SU-DHL-6 (cell line): ENCODE results near the gene MSANTD3.
A peak's percentile ranks its signal among the peaks of the same experiment; 100 is the strongest.

Source experiments
- H2AFZ ChIP-seq: fragments of 200-600 bp; sonication (generic); 2 replicates; pipeline ENCODE4 v1.6.1; 2014; ENCODE audit warnings: low read depth, mild to moderate bottlenecking, moderate library complexity, mixed read lengths, antibody characterized with exemption, low read length; ENCODE audit not compliant: severe bottlenecking
- H3F3A ChIP-seq: fragments of 200-600 bp; shearing (Covaris generic); 2 replicates; pipeline ENCODE4 v1.6.0; 2016; ENCODE audit warnings: antibody characterized with exemption, mild to moderate bottlenecking; ENCODE audit not compliant: insufficient read depth
- H3K27ac ChIP-seq: fragments of 200-600 bp; sonication (generic); 2 replicates; pipeline ENCODE4 v1.5.1; 2016; ENCODE audit warnings: low read depth, mild to moderate bottlenecking, low read length, moderate library complexity, mixed read lengths
- H3K27me3 ChIP-seq: fragments of 200-600 bp; sonication (generic), shearing (Covaris generic); 2 replicates; pipeline ENCODE4 v1.6.0; 2014; ENCODE audit warnings: mild to moderate bottlenecking, low read length
- H3K36me3 ChIP-seq: fragments of 200-600 bp; sonication (generic); 2 replicates; pipeline ENCODE4 v1.6.1; 2014; ENCODE audit warnings: mild to moderate bottlenecking, low read length, mixed read lengths
- H3K4me2 ChIP-seq: fragments of 300-600, 200-600 bp; shearing (Covaris generic), sonication (generic); 2 replicates; pipeline ENCODE4 v1.6.0; 2014; ENCODE audit warnings: low read length, low read depth, mild to moderate bottlenecking; ENCODE audit not compliant: poor library complexity, severe bottlenecking
- H3K4me3 ChIP-seq: fragments of 200-600 bp; sonication (generic); 2 replicates; pipeline ENCODE4 v1.5.1; 2014; ENCODE audit warnings: antibody characterized with exemption, low read length, mild to moderate bottlenecking, mixed read lengths; ENCODE audit not compliant: insufficient read depth, poor library complexity, severe bottlenecking
- H3K79me2 ChIP-seq: fragments of 200-600 bp; sonication (generic); 2 replicates; pipeline ENCODE4 v1.6.1; 2014; ENCODE audit warnings: mild to moderate bottlenecking, low read length, moderate library complexity; ENCODE audit not compliant: insufficient read depth
- H3K9ac ChIP-seq: fragments of 200-600 bp; sonication (generic); 2 replicates; pipeline ENCODE4 v1.7.0; 2014; ENCODE audit warnings: mild to moderate bottlenecking, low read length
- H3K9me2 ChIP-seq: fragments of 200-600 bp; sonication (generic); replicated peaks from 2 replicates; pipeline ENCODE4 v1.6.1; 2014; ENCODE audit warnings: low read length; ENCODE audit not compliant: insufficient read depth
- H3K9me3 ChIP-seq: fragments of 200-600 bp; sonication (generic); 2 replicates; pipeline ENCODE4 v1.6.1; 2014; ENCODE audit warnings: low read length, mixed read lengths; ENCODE audit not compliant: insufficient read depth
- H4K20me1 ChIP-seq: fragments of 200-600 bp; sonication (generic); 2 replicates; pipeline ENCODE4 v1.6.1; 2014; ENCODE audit warnings: low read depth, mild to moderate bottlenecking, antibody characterized with exemption, low read length, moderate library complexity, mixed read lengths
- CTCF ChIP-seq: fragments of 200-600 bp; sonication (generic); IDR thresholded peaks from one replicate; pipeline ENCODE4 v1.5.1; 2017; ENCODE audit warnings: antibody characterized with exemption, mild to moderate bottlenecking, low read length, moderate library complexity; ENCODE audit not compliant: insufficient read depth, poor library complexity, severe bottlenecking
- EZH2phosphoT487 ChIP-seq: fragments of 200-600 bp; sonication (generic), shearing (Covaris generic); conservative IDR thresholded peaks from 2 replicates; pipeline ENCODE4 v1.6.1; 2018; ENCODE audit warnings: mild to moderate bottlenecking, antibody characterized with exemption, low read length, moderate library complexity, mixed read lengths

Gene MSANTD3

DNA sequence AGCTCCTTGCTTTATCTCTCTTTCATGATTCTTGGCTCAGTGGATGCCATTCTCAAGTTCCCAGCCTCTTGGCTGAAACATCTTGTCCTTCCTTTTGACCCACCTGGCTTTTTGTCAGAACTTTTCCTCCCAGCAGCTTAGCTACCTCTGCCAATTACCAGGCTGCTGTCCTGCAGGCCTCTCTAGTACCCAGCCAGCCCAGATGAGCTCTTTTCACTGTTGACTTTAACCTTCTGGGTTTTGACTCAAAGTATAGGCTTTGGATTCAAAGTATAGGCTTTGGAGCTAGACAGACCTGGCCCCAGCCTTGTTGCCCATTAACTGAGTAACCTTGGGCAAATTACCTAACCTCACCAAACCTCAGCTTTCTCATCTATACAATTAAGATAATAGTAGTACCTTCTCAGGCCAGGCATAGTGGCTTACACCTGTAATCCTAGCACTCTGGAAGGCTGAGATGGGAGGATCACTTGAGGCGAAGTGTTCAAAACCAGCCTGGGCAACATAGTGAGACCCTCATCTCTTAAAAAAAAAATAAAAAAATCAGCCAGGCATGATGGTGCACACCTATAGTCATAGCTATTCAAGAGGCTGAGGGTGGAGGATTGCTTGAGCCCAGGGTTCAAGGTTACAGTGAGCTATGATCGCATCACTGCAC is 39.4 kb downstream of the MSANTD3 start:
- TF ChIP-seq EZH2phosphoT487 = no peak
- Histone ChIP-seq H3K79me2 (no peaks in the 10 kb centered on the region), H3K9ac (no peak overlapping the region), H3K36me3 (no peaks in the 10 kb centered on the region), H3F3A (no peaks in the 10 kb centered on the region), H3K9me2 (no peaks in the 10 kb centered on the region), H4K20me1 (no peaks in the 10 kb centered on the region), H3K27ac (no peak overlapping the region), H3K4me2 (no peak overlapping the region), H3K9me3 (no peaks in the 10 kb centered on the region), H3K4me3 (no peak overlapping the region), H2AFZ (no peak overlapping the region), H3K27me3 (no peaks in the 10 kb centered on the region)

DNA sequence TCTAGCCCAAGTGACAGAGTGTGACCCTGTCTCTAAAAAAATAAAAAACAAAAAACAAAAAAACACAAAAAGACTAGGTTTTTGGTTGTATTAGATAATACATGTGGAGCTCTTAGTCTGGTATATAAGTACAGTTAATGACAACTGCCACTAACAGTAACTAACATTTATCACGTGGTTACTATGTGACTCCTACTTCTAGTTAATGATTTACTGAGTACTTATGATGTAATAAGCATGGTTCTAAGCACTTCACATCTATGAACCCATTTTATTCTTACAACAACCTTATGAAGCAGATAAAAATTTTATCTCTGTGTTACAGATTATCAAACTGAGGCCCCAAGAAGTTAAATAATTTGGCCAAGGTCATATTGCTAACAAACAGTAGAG is 39.9 kb downstream of the MSANTD3 start:
- H3K4me2 ChIP-seq = no peak overlapping the region
- H3K27ac ChIP-seq = no peak overlapping the region
- H2AFZ ChIP-seq = no peak overlapping the region
- H3K36me3 ChIP-seq = no peaks in the 10 kb centered on the region
- no peaks in the 10 kb centered on the region for H3K27me3 ChIP-seq
- H3K4me3 ChIP-seq = no peak overlapping the region
- H3K9ac ChIP-seq = no peak overlapping the region
- H3F3A ChIP-seq = no peaks in the 10 kb centered on the region
- H4K20me1 ChIP-seq = no peaks in the 10 kb centered on the region
- H3K79me2 ChIP-seq = no peaks in the 10 kb centered on the region
- TF ChIP-seq CTCF (no peak), EZH2phosphoT487 (no peak)
- H3K9me3 ChIP-seq = no peaks in the 10 kb centered on the region
- H3K9me2 ChIP-seq = no peaks in the 10 kb centered on the region

DNA sequence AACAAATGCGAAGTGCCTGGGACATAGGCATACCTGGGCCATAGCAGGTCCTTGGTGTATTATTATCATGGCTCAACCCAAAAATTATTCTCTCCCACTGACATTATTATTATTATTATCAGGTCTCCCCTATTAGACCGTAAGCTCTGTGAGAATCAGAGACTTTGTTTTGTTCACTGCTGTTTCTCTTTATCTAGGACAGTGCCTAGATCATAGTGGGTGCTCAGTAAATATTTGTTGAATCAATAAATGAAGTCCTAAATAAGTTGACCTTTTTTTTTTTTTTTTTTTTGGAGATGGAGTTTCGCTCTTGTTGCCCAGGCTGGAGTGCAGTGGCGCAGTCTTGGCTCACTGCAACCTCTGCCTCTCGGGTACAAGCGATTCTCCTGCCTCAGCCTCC is 41.1 kb downstream of the MSANTD3 start:
- Histone ChIP-seq H3K9me2 (no peaks in the 10 kb centered on the region), H3K9ac (no peak overlapping the region), H3K27me3 (no peaks in the 10 kb centered on the region), H3K79me2 (no peaks in the 10 kb centered on the region), H3K9me3 (no peaks in the 10 kb centered on the region), H4K20me1 (no peaks in the 10 kb centered on the region), H3F3A (peaks cover 7% of the 10 kb centered on the region; the same call in 1 of the 2 replicates), H3K36me3 (no peaks in the 10 kb centered on the region), H3K4me3 (no peak overlapping the region), H2AFZ (no peak overlapping the region), H3K27ac (no peak overlapping the region), H3K4me2 (no peak overlapping the region)
- TF ChIP-seq CTCF (no peak), EZH2phosphoT487 (no peak)

- no peaks in the 10 kb centered on the region for H3K9me2 ChIP-seq
- peak overlapping the region; percentile 97 for H2AFZ ChIP-seq
- H3K79me2 ChIP-seq = no peaks in the 10 kb centered on the region
- H3K4me2 ChIP-seq = peak overlapping the region; percentile 66
- no peaks in the 10 kb centered on the region for H3K27me3 ChIP-seq
- H3K27ac ChIP-seq = no peak overlapping the region
- H3K36me3 ChIP-seq = no peaks in the 10 kb centered on the region
- H3K9me3 ChIP-seq = no peaks in the 10 kb centered on the region
- TF ChIP-seq EZH2phosphoT487 = no peak
- TF ChIP-seq CTCF = no peak
- H3K9ac ChIP-seq = peak overlapping the region; percentile 65
- H3K4me3 ChIP-seq = no peak overlapping the region
- H4K20me1 ChIP-seq = no peaks in the 10 kb centered on the region
- peaks cover 7% of the 10 kb centered on the region; the same call in 1 of the 2 replicates for H3F3A ChIP-seq
These were observed 45.3 kb downstream of the MSANTD3 start for GRCh38 chr9:100472268-100472667.
